Right lobe of liver (tissue), 6 donors: ENCODE results near the gene CAV1. TPM values are rescaled to one million over a fixed set of nuclear protein-coding genes. Genes with fewer than 3 reads are reported as not detected.

Experiments
- ATAC-seq, 4 donors: fragments of 200-7000 bp; cut with Tn5 transposase; one replicate each; pipeline ENCODE4 v1.9.1; 2020; ENCODE audit warnings: mild to moderate bottlenecking in 4 of 4, moderate library complexity in 4 of 4
- DNase-seq, 3 donors: peaks; one replicate each; pipeline ENCODE4 v3.0.0-alpha.2; 2020
- H3K27ac ChIP-seq, 3 donors: fragments of 200-600 bp; one replicate each; pipeline ENCODE4 v1.8.0; 2022
- H3K27me3 ChIP-seq, 2 donors: fragments of 200-600 bp; one replicate each; pipeline ENCODE4 v1.8.0; 2022
- H3K36me3 ChIP-seq, 4 donors: fragments of 200-600 bp; sonication (generic) in 1 of 4; one replicate each; pipeline versions ENCODE4 v1.5.1 to v1.8.0; 2017 to 2022; ENCODE audit warnings: control low read depth in 1 of 4
- H3K4me1 ChIP-seq, 4 donors: fragments of 200-600 bp; sonication (generic) in 1 of 4; one replicate each; pipeline versions ENCODE4 v1.5.1 to v1.8.0; 2017 to 2022; ENCODE audit warnings: control low read depth in 1 of 4
- H3K4me3 ChIP-seq, 3 donors: fragments of 200-600 bp; one replicate each; pipeline ENCODE4 v1.8.0; 2022
- H3K9me3 ChIP-seq, 4 donors: fragments of 200-600 bp; sonication (generic) in 1 of 4; one replicate each; pipeline versions ENCODE4 v1.5.1 to v1.8.0; 2017 to 2022; ENCODE audit warnings: control low read depth in 1 of 4
- CTCF ChIP-seq, 4 donors: fragments of 200-600 bp in 3 of 4; fragments of 450-650 bp in 1 of 4; IDR thresholded peaks; one replicate each; pipeline versions ENCODE4 v1.5.1 to v1.8.0; 2016 to 2022; ENCODE audit warnings: antibody characterized with exemption in 4 of 4, mild to moderate bottlenecking in 2 of 4
- POLR2A ChIP-seq: fragments of 450-650 bp; IDR thresholded peaks from one replicate; pipeline ENCODE4 v1.6.1; 2017; ENCODE audit warnings: antibody characterized with exemption, mild to moderate bottlenecking
- WGBS: methylation state at CpG from one replicate; pipeline ENCODE4 v1.1.6; 2018; ENCODE audit warnings: low coverage, low lambda C conversion rate; ENCODE audit not compliant: insufficient coverage; ENCODE audit errors: missing lambda C conversion rate; 5-methylcytosine and 5-hydroxymethylcytosine counted together
- intact Hi-C, 2 donors: fragments of 100-400 bp; cut with DNase I; formaldehyde crosslinking; loops; one replicate each; pipeline versions ENCODE4 v1.11.2 to v1.14.1; 2022
- total RNA-seq, 6 experiments: library from RNA; depleted of rRNA in 2 of 6; stranded (reverse); fragments of >200 nt in 2 of 6; fragmentation: NEBNext Ultra II Directional in 3 of 6; extraction: Animal tissue kit (Norgen Biotek cat#: 25700) in 3 of 6; gene quantifications; one replicate each; pipeline versions ENCODE4 v1.1.0 to v1.2.4, GENCODE V29; 2016 to 2023
- donor health status: DM: no; HTN: yes; CAD: no.
- donor health status: DM: no; HTN: no; CAD: no.
- donor health status: DM: no; HTN: no; CAD: no.
- donor health status: DM: no; HTN: yes; CAD: no.
- donor health status: DM: no; HTN: yes; CAD: no.

CAV1 gene
- total RNA-seq, 6 experiments from 2014 or later: 3.8 to 19.8 (median 9.0) TPM

GRCh38 chr7:116538138-116538537 is 13.3 kb downstream of the CAV1 start:
- no peak for TF ChIP-seq POLR2A
- no peak for TF ChIP-seq CTCF (IDR thresholded peaks at IDR 0.05)
- DNase-seq (no peak), ATAC-seq (no peak)
- Histone ChIP-seq H3K4me1 (peaks cover 0 to 16% (median 0%) of the 10 kb centered on the region in 4 donors), H3K36me3 (no peaks in the 10 kb centered on the region), H3K27ac (no peak overlapping the region), H3K27me3 (no peaks in the 10 kb centered on the region), H3K9me3 (no peaks in the 10 kb centered on the region), H3K4me3 (no peak overlapping the region)
- intact Hi-C loops: no loop called here
- WGBS: 66% methylated on average over 2 of the region's 2 CpGs

GRCh38 chr7:116539879-116540278 is 15.0 kb downstream of the CAV1 start:
- H3K4me3 ChIP-seq: no peak overlapping the region
- no peak overlapping the region for H3K27ac ChIP-seq
- H3K27me3 ChIP-seq: no peaks in the 10 kb centered on the region
- intact Hi-C loops: no loop called here
- no peak for TF ChIP-seq CTCF (IDR thresholded peaks at IDR 0.05)
- no peak for TF ChIP-seq POLR2A
- H3K36me3 ChIP-seq: no peaks in the 10 kb centered on the region
- DNase-seq (no peak), ATAC-seq (no peak)
- no peaks in the 10 kb centered on the region for H3K9me3 ChIP-seq
- WGBS: 100% methylated on average over 2 of the region's 3 CpGs
- H3K4me1 ChIP-seq: peaks cover 0 to 12% (median 0%) of the 10 kb centered on the region in 4 donors

- intact Hi-C loops: no loop called here
- Histone ChIP-seq H3K27me3 (no peaks in the 10 kb centered on the region), H3K27ac (no peak overlapping the region), H3K4me3 (no peak overlapping the region), H3K9me3 (no peaks in the 10 kb centered on the region), H3K36me3 (no peaks in the 10 kb centered on the region), H3K4me1 (peaks cover 0 to 3% (median 0%) of the 10 kb centered on the region in 4 donors)
- no peak for TF ChIP-seq POLR2A
- TF ChIP-seq CTCF (IDR thresholded peaks at IDR 0.05): no peak
- DNase-seq (no peak), ATAC-seq (no peak)
Measured at GRCh38 chr7:116540743-116541142, 15.9 kb downstream of the CAV1 start.

GRCh38 chr7:116541951-116542350 is 17.1 kb downstream of the CAV1 start:
- H3K9me3 ChIP-seq: no peaks in the 10 kb centered on the region

More at GRCh38 chr7:116541951-116542350, 17.1 kb downstream of the CAV1 start:
- intact Hi-C loops: no loop called here
- H3K4me1 ChIP-seq: no peaks in the 10 kb centered on the region
- H3K4me3 ChIP-seq: no peak overlapping the region
- TF ChIP-seq POLR2A (no peak), CTCF (IDR thresholded peaks at IDR 0.05) (no peak)
- no peaks in the 10 kb centered on the region for H3K36me3 ChIP-seq
- no peak for DNase-seq
- H3K27me3 ChIP-seq: no peaks in the 10 kb centered on the region
- no peak overlapping the region for H3K27ac ChIP-seq
- 96% methylated on average over 2 of the region's 3 CpGs for WGBS
- no peak for ATAC-seq
